HG02610 (cell line): ENCODE measurements around the gene OGFOD2.
A peak's percentile ranks its signal among the peaks of the same experiment; 100 is the strongest.

ENCODE experiments used
- ATAC-seq: cut with Tn5 transposase; IDR thresholded peaks from one replicate; pipeline ENCODE4 v1.9.1; 2021; ENCODE audit warnings: mild to moderate bottlenecking, moderate library complexity; ENCODE audit not compliant: unreplicated experiment

The OGFOD2 gene

DNA sequence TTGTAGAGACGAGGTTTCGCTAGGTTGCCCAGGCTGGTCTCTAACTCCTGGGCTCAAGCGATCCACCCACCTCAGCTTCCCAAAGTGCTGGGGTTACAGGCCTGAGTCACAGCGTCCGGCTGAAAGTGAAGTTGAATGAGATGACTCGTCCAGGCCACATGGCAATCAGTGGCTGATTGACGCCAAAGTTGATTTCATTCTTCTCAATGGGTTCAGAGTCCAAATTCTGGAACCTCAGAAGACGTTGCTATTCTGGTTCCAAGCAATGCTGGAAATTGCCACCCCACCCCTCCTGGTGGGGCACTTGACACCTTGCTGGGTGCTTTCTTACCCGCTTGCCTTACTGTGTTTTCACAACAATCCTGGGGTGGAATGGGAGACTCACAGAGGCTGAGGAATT is 23.6 kb upstream of the OGFOD2 start:
- ATAC-seq = no peak

DNA sequence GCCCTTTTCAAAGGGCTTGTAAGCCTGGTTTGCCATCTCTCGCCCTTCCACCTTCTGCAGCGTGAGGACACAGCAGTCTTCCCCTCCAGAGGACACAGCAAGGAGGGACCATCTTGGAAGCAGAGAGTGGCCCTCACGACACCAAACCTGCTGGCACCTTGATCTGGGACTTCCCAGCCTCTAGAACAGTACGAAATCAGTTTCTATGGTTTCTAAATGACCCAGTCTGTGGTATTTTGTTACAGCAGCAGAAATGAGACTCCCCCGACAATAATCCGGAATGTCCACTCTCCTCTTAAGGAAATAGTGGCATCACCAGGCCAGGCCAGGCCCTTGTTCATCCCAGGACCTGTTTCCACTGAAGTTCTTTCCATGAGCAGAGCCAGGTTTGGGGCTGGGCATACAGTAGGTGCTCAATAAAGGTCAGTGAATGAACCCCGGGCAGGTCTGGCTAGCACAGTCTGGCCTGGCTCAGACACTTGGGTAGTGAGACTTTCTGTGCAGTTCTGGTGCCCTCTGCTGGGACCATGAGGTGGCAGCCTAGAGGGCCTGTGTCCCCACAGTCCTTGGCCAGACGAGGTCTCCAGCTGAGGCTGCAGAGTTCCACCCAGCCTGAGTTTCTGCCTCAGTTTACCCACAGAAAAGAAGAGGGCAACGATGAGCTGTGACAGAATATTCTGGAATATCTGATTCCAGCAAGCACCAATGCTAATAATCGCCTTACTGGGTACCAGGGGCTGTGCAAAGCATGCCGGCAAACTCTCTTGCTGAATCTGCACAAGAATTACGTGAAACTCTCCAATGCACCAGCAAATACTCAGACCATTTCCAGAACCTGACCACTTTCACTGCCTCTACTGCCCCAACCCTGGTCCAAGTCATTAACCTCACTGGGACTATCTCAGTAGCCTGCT is 22.8 kb upstream of the OGFOD2 start:
- peak; percentile 54 for ATAC-seq

DNA sequence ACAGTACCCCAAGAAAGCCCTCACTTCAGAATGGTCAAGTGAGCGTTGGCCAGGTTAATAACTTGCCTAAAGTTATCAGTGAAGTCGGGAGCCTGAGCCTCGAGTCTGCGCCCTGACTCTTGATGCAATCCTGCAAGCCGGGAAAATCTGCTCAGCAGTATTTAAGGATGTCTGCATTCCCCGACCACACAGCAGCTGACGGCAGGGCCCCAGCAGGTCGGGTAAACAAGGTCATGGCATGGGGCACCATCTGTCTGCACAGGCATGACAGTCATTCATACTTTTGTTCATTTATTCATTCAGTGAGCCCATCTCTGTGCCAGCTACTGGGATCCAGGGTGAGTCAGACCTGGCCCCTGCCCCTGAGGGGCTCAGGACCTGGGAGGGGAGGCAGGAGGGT is 19.9 kb upstream of the OGFOD2 start:
- no peak for ATAC-seq

GRCh38 chr12:122956035-122956434 is 19.0 kb upstream of the OGFOD2 start:
- ATAC-seq = no peak

GRCh38 chr12:122958198-122958888 is 16.7 kb upstream of the OGFOD2 start:
- ATAC-seq = no peak

DNA sequence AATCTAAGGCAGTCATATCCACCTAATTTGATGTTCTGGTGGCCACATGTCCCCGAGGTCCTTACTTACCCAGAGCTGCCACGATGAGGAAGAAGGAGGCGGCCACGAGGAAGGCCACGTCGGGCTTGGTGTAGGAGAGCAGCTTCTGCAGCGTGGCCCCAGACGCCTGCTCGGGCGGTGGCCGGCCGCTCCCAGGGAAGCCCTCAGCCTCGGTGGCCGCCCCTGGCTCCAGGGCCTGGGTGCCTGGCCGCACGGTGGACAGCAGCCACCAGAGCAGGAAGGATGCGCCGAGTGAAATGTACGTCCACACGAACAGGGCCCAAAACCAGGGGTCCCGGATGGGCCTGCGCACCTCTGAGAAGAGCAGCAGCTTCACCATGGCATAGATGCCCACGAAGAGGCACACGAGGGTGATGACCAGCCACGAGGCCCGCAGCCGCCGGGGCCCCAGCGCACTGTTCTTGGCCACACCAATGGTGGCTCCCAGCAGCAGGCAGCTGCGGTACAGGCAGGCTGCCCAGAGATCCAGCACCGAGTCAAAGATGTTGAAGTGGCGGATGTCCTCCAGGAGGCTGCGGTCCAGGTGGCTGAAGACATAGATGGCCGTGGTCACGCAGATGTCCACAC is 15.4 kb upstream of the OGFOD2 start:
- no peak for ATAC-seq

GRCh38 chr12:122960193-122960569 is 14.9 kb upstream of the OGFOD2 start:
- ATAC-seq = no peak

GRCh38 chr12:122961531-122962329 is 13.3 kb upstream of the OGFOD2 start:
- ATAC-seq = no peak

- no peak for ATAC-seq
These were observed 11.1 kb upstream of the OGFOD2 start for GRCh38 chr12:122963941-122964265.

- no peak for ATAC-seq
These were observed 10.4 kb upstream of the OGFOD2 start for GRCh38 chr12:122964439-122965257.

DNA sequence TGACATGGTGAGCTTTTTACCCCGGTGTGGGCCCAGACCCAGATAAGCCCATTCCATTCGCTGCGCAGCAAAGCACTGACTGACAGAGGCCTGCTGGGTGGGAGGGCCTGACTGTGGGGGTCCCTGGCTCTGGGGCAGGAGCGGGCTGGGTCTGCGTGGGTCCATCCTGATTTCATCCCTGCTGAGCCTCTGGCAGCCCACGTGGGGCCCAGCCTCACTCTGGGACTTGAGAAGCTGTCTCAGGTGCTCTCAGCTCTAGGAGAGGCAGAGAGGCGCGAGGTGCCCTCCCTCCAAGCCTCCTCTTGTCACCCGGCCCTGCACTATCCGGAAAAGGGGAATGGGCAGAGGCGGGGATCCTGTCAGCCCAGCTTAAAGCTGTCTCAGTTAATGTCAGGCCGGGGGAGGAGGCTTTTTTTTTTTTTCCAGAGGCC is 9.7 kb upstream of the OGFOD2 start:
- ATAC-seq = no peak

- peak; percentile 76 for ATAC-seq
These were observed 8.9 kb upstream of the OGFOD2 start, which contains the start of gene ABCB9 for GRCh38 chr12:122965851-122966742. TSS of gene ABCB9 (minus strand) at chr12:122966463. CDS start at chr12:122960235, 6,228 bp downstream.

DNA sequence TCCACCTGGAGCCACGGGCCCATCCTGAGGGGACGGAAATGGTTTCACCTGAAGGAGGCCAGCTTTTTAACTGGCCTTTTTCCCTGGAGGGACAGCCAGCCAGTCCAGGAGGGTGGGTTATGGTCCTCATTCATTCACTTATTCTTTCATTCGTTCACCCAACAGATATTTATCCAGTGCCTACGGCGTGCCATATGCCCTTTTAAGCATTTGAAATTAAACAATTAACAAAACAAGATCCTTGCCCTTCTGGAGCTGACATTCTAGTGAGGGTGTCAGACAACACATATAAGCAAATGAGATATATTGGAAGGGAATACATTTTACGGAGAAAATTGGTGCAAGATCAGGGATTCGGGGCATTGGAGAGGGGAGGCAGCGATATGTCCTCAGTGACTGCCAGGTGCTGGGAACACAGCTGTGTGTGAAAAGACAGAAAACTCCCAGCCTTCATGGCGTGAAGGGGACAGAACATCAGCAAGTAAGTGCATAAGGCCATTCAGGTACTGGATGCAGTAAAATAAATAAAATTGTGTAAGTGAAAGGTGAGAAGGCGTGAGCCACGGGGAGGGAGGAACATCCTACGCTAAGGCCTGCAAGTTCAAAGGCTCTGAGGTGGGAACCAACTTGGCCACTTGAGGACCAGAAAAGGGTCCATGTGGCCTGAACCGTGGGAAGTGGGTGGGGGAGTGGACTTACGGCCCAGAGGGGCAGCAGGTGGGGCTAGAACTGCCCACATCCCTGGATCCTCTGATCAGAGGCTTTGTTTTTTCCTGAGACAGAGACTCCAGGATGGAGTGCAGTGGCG is 8.1 kb upstream of the OGFOD2 start:
- ATAC-seq = no peak

DNA sequence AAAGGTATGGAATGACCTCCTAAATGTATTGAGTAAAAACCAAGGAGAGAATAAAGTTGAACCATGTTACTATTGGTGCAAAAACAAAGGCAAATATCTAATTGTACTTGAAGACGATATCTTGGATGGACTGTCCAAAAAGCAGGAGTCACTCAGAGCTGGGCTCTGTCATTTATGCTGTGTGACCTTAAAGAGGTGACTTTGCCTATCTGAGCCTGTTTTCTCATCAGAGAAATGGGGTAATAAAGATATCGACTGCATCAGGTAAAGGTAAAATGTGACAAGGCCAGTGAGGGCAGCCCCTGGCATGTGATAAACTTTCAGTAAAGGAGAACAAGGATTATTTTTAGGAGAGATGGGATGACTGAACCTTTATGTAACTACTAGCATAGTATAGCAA is 6.9 kb upstream of the OGFOD2 start:
- no peak for ATAC-seq

DNA sequence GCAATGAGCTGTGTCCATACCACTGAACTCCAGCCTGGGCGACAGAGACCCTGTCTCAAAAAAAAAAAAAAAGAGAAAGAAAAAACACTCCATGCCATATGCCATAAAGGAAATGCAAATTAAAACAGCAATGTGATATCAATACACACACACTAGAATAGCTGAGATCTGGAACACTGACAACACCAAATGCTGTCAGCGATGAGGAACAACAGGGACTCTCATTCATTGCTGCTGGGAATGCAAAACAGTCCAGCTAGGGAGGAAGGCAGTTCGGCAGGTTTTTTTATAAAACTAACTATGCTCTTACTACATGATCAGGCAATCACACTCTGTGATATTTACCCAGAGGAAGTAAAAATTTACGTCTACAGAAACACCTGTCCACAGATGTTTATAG is 5.4 kb upstream of the OGFOD2 start:
- ATAC-seq = no peak

- peak; percentile 70 for ATAC-seq
These were observed 661 bp upstream of the OGFOD2 start for GRCh38 chr12:122974274-122974891.

- no peak for ATAC-seq
These were observed 975 bp downstream of the OGFOD2 start for GRCh38 chr12:122975790-122976647.
